C4-2B (cell line): ENCODE results near the gene PRKCA.

ENCODE experiments used
- H3K27ac ChIP-seq: fragments of 450-650 bp; 2 replicates; pipeline ENCODE4 v1.5.1; 2017
- ZFX ChIP-seq: fragments of 450-650 bp; IDR thresholded peaks from 2 replicates; pipeline ENCODE4 v1.6.1; 2017
- TF ChIP-seq, protein P1 (sequence below): fragments of 450-650 bp; conservative IDR thresholded peaks from 2 replicates; pipeline ENCODE4 v1.5.1; 2017; ENCODE audit warnings: mild to moderate bottlenecking

PRKCA gene

DNA sequence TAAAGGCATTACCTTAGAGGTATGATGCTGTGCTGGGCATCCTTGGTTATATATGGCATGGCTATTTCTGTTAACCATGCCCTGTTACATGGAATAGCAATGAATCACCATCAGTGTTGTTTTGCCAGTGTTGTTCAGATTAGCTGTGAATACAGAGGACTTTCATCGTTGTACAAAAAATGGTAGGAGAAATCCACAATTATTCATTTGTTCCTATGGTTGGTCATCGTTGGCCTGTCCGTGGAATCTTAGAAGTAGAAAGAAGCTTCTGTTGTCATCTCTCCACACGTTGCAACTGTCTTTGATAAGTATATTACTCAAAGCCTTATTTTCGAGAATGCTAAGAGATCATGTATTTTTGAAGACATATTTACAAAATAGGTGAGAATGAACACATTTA is 418.2 kb downstream of the PRKCA start:
- no peak overlapping the region for H3K27ac ChIP-seq
- TF ChIP-seq ZFX, result no peak
- TF ChIP-seq, protein P1, sequence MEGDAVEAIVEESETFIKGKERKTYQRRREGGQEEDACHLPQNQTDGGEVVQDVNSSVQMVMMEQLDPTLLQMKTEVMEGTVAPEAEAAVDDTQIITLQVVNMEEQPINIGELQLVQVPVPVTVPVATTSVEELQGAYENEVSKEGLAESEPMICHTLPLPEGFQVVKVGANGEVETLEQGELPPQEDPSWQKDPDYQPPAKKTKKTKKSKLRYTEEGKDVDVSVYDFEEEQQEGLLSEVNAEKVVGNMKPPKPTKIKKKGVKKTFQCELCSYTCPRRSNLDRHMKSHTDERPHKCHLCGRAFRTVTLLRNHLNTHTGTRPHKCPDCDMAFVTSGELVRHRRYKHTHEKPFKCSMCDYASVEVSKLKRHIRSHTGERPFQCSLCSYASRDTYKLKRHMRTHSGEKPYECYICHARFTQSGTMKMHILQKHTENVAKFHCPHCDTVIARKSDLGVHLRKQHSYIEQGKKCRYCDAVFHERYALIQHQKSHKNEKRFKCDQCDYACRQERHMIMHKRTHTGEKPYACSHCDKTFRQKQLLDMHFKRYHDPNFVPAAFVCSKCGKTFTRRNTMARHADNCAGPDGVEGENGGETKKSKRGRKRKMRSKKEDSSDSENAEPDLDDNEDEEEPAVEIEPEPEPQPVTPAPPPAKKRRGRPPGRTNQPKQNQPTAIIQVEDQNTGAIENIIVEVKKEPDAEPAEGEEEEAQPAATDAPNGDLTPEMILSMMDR, result no peak

DNA sequence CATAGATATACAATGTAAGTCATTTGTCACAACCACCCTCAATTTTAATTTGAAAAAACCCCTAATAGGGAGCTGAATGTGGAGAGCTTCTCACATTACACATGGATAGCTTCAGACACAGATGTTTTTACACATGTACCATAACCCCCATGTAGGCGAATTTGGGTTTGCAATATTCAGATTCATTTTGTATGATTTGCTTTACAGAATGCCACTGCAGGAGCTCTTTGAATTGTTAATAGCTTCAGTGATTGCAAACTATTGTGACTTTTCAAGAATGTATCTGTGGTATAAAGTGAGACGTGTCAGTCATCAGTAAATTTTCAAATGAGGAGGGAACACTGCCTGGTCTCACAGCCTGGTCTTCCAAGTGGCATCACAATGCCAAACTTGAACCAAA is 419.9 kb downstream of the PRKCA start:
- no peak overlapping the region for H3K27ac ChIP-seq
- TF ChIP-seq, protein P1, result no peak
- TF ChIP-seq ZFX, result no peak

DNA sequence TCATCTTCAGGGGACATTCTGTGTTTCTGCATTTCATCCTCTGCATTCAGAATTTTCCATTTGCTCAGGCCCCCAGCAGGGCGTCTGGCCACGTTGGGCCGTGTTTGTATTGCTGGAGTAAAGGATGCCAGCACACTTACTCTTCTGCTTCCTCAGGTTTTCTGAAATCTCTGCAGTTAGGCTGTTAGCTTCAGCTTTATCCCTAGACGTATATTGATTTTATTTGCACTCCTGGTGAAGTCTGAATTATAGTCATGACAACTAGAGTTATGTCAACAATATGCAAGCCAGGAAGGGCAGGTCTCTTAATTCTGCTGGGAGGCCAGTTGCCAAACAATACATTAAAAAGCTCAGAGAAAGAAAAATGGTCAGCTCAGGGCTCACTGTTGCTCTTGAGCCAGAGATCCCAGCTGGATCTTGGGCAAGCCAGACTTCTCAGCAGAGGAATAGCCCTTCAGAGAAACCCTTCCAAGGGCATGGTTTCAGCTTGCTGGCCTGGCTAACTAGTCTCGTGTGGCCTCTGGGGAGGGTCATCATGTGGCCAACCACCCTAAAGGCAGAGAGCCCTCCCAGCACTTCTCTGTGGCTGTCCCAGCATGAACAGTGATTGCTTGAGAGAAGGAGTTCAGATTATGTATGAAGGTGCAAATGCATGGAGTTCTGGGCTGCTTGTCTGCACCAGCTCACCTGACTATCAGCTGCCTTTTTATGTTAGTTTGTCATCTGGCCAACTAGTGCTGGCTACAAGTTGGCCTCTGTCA is 422.3 kb downstream of the PRKCA start:
- peak overlapping the region; percentile 79 for H3K27ac ChIP-seq
- TF ChIP-seq, protein P1, result no peak
- no peak for TF ChIP-seq ZFX

DNA sequence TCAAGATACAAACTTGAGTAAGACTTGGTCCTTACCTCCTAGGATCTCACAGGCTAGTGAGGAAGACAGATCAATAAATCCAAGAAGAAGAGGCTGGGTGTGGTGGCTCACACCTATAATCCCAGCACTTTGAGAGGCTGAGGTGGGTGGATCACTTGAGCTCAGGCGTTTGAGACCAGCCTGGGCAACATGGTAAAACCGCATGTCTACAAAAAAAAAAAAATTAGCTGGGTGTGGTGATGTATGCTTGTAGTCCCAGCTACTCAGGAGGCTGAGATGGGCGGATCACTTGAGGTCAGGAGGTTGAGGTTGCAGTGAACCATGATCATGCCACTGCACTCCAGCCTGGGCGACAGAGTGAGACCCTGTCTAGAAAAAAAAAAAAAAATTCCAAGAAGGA is 423.0 kb downstream of the PRKCA start:
- peak overlapping the region; percentile 79 for H3K27ac ChIP-seq

DNA sequence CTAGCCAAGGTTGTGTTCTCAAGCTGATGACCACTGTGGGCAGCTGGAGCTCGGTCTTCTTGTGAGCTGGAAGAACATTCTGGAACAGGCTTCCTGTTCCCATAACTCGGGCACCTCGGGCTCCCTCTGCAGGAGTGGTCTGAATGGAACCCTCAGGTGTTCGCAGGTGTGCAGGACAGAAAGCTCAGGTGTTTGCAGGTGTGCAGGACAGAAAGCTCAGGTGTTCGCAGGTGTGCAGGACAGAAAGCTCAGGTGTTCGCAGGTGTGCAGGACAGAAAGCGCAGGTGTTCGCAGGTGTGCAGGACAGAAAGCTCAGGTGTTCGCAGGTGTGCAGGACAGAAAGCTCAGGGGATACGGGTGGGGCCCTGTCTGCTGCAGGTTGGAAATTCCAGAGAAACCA is 423.5 kb downstream of the PRKCA start:
- TF ChIP-seq, protein P1, result no peak
- no peak for TF ChIP-seq ZFX
- peak overlapping the region; percentile 79; the same call in 1 of the 2 replicates for H3K27ac ChIP-seq

DNA sequence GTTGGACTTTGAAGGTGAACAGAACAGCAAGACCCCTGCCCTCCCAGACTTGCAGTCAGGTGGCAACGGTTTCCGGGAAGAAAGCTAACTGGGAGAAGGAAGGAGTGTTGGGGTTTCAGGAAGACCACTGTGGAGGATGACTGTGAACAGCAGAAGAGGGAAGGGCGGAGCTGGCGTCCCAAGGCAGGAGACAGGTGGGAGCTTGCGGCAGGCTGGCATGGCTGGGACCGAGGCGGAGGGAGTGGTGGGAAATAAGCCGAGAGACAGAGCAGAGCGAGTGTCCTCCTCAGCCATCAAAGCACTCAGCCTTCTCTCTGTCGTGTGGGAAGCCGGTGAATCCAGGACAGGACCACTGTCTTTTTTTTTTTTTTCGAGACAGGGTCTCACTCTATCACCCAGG is 424.0 kb downstream of the PRKCA start:
- TF ChIP-seq, protein P1, result no peak
- no peak for TF ChIP-seq ZFX

DNA sequence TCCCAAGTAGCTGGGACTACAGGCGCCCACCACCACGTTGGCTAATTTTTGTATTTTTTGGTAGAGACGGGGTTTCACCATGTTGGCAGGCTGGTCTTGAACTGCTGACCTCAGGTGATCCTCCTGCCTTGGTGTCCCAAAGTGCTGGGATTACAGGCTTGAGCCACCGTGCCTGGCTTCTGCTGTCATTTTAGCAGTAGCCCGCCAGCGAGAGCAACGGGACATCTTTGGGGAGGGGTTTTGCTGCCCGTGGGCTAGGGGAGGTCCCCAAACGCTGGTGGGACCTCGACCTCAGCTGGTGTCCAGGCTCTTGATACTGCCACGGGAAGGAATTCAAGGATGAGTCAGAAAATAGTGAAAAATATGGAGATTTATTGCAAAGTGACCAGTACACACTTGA is 424.4 kb downstream of the PRKCA start:
- no peak for TF ChIP-seq ZFX
- TF ChIP-seq, protein P1, result no peak
- no peak overlapping the region for H3K27ac ChIP-seq

More for the DNA sequence above, 424.0 kb downstream of the PRKCA start:
- no peak overlapping the region for H3K27ac ChIP-seq
